HFF-Myc (cell line): ENCODE measurements around the gene CAPN1.
"Not testable (repeated sequence)": the region's sequence is repeated elsewhere in the genome, so short reads cannot be mapped to it uniquely, and the experiment has no call there.

ENCODE experiments used
- DNase-seq: peaks from one replicate; pipeline ENCODE4 v3.0.0-alpha.2; 2011; ENCODE audit warnings: low read depth; ENCODE audit errors: extremely low read depth
- H3K4me3 ChIP-seq: replicated peaks from 2 replicates; pipeline ENCODE4 v1.5.1; 2011; ENCODE audit warnings: low read depth, mild to moderate bottlenecking, control low read depth, low read length
- CTCF ChIP-seq: IDR thresholded peaks from 2 replicates; pipeline ENCODE4 v1.5.1; 2012; ENCODE audit warnings: mild to moderate bottlenecking, low read depth, low read length, control low read depth; ENCODE audit errors: missing control alignments

CAPN1 gene

GRCh38 chr11:65224930-65225278 lies 43.2 kb downstream of the CAPN1 start:
- H3K4me3 ChIP-seq = no peak overlapping the region

GRCh38 chr11:65225279-65226102 lies 43.8 kb downstream of the CAPN1 start:
- DNase-seq = no peak
- peak overlapping the region; percentile 39 for H3K4me3 ChIP-seq
- TF ChIP-seq CTCF = peak; percentile 59

More at GRCh38 chr11:65224930-65225278, 43.2 kb downstream of the CAPN1 start:
- TF ChIP-seq CTCF = no peak
- DNase-seq = no peak

GRCh38 chr11:65226103-65226442 lies 44.3 kb downstream of the CAPN1 start:
- DNase-seq = no peak
- no peak for TF ChIP-seq CTCF

GRCh38 chr11:65227879-65228278 lies 46.2 kb downstream of the CAPN1 start:
- no peak overlapping the region for H3K4me3 ChIP-seq
- TF ChIP-seq CTCF = no peak
- no peak for DNase-seq

More at GRCh38 chr11:65226103-65226442, 44.3 kb downstream of the CAPN1 start:
- H3K4me3 ChIP-seq = peak overlapping the region; percentile 39

- DNase-seq = no peak
- no peak overlapping the region for H3K4me3 ChIP-seq
- TF ChIP-seq CTCF = no peak
Observed at GRCh38 chr11:65236194-65237059, 54.7 kb downstream of the CAPN1 start.

- H3K4me3 ChIP-seq, DNase-seq: not testable (repeated sequence)
Observed at GRCh38 chr11:65238302-65238701, 56.6 kb downstream of the CAPN1 start.

GRCh38 chr11:65241134-65241533 lies 59.4 kb downstream of the CAPN1 start:
- H3K4me3 ChIP-seq = no peak overlapping the region
- no peak for TF ChIP-seq CTCF
- DNase-seq = no peak
